GM18867 (cell line): ENCODE measurements around the gene EIF4E2.

ENCODE experiments used
- ATAC-seq: cut with Tn5 transposase; IDR thresholded peaks from one replicate; pipeline ENCODE4 v1.9.1; 2021; ENCODE audit warnings: mild to moderate bottlenecking, moderate library complexity; ENCODE audit not compliant: unreplicated experiment

The EIF4E2 gene

DNA sequence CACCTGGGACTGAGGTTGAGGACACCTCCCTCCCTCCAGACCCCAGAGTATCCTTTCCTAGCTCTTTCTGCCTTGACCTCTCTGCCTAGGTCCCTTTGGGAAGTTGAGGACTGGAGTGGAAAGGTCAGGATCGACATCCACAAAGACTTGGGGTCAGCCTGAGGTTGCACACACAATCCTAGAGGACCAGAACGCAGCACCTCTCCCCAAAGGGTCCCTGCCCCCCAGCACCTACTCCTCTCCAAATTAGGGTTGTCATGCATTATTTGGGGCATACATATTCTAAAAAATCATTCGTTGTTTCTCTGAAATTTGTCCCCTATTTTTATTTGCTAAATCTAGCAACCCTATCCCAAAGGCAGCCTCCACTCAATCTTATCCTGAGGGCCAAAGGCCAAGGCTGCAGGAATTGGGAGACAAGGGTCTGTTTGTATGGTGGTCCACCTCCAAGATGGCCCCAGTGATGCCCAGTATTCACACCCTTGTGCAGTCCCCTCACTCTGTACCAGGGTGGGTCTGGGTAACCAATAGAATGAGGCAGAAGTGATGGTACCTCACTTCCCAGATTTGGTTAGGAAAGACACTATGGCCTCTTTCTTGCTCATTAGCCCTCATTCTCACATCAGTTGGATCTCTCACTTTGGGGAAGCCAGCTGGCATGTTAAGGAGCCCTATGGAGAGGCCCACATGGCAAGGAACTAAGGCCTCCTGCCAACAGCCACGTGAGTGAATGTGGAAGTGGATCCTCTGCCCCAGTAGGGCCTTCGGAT is 14.5 kb upstream of the EIF4E2 start:
- ATAC-seq = no peak

DNA sequence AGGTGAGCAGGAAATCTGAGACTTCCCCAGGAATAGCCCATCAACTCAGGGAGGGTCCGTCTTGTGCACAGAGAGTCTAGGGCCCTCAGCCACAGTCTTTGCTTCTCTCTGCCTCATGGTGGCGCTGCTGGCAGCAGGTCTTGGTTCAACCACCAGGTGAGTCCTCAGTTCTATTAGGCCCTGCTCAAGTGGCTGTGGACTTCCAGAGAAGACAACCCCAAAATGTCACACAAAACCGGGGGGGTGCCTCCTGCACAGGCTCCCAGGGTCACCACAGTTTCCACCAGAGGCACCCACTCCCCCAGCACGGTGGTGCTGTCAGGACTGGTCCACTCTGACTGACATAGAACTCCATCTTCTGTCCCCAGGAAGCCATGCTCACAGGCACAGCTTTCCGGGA is 13.4 kb upstream of the EIF4E2 start:
- ATAC-seq = no peak

DNA sequence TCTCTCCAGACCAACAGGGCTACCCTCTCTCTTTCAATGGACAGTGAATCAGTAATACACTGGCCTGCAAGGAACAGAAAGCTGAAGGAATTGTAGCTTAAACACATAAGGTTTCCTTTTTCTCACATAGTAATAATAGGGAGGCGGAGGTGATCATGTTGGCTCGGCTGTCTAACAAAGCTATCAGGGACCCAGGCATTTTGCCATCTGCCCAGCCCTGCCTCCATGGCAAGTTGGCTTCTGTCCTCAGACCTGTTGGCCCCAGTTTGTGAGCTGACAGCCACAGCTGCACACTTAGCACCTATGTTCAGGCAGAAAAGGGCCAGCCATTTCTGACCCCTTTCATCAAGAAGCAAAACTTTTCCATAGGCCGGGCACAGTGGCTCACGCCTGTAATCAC is 13.0 kb upstream of the EIF4E2 start:
- ATAC-seq = no peak

DNA sequence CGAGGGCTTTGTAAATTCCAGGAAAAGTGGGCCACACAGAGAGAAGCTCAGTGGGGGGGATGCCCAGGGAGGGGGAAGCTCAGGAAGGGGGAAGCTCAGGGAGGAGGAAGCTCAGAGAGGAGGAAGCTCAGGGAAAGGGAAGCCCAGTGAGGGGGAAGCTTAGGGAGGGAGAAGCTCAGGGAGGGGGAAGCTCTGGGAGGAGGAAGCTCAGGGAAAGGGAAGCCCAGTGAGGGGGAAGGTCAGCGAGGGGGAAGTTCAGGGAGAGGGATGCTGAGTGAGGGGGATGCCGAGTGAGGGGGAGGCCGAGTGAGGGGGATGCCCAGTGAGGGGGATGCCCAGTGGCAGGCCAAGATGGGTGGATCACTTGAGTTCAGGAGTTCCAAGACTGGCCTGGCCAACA is 11.8 kb upstream of the EIF4E2 start:
- no peak for ATAC-seq

DNA sequence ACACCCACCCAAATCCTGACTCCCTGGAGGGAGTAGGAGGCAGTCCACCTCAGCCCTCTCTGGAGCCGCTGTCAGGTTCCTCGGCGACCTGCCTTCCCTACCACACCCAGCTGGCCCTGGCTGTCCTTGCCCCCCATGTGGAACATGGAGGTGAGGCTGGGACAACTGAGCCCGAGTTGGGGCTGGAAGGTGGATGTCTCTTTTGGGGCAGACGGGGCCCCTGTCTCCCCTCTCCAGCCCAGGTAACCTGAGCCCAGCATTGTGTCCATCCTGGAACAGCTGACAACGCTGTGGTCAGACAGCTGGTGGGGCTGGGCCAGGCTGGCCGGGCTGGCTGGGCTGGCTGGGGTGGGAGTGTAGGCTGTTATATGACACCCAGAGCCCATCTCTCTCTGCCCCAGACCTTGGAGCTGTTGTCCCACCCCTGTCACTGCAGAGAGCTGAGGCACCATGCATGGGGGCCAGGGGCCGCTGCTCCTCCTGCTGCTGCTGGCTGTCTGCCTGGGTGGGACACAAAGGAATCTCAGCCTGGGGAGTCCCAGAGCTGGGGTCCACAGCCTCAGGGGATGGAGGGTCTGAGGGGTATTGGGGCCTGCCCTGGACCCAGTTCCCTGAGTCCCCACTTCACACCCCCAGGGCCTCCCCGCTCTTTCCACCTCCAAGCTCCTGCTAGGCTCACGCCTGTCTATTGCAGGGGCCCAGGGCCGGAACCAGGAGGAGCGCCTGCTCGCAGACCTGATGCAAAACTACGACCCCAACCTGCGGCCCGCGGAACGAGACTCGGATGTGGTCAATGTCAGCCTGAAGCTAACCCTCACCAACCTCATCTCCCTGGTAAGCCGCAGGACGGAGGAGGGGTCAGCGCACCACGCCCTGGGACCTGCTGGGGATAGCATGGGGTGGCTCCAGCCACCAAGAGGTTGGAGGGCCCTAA is 10.9 kb upstream of the EIF4E2 start, which contains the start of gene CHRNG:
TSS of gene CHRNG (plus strand) at position 395 of the 934 bp plus-strand sequence. CDS start at position 451, 56 bp downstream.
- ATAC-seq = no peak

DNA sequence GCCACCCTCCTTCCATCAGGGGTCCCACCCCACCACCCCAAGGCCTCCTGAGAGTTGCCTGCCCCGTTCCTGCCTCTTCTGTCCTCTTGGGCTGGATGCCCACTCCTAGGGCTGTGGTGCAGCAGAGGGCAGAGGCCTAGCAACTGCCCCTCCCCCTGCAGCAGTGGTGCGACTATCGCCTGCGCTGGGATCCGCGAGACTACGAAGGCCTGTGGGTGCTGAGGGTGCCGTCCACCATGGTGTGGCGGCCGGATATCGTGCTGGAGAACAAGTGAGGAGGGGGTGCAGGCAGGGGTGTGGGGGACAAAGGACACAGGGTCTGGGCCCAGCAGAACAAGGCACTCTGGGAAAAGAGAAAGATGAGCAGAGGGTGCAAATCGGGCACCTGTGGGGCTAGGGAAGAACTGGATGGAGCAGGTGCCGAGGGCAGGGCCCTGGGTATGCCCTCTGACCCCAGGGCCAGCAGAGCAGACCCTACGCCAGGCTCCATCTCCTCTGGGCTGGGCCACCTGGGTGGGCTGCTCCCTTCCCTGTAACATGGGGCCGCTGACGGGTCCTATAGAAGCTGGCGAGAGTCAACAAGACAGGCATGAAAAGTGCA is 9.9 kb upstream of the EIF4E2 start:
- ATAC-seq = no peak

DNA sequence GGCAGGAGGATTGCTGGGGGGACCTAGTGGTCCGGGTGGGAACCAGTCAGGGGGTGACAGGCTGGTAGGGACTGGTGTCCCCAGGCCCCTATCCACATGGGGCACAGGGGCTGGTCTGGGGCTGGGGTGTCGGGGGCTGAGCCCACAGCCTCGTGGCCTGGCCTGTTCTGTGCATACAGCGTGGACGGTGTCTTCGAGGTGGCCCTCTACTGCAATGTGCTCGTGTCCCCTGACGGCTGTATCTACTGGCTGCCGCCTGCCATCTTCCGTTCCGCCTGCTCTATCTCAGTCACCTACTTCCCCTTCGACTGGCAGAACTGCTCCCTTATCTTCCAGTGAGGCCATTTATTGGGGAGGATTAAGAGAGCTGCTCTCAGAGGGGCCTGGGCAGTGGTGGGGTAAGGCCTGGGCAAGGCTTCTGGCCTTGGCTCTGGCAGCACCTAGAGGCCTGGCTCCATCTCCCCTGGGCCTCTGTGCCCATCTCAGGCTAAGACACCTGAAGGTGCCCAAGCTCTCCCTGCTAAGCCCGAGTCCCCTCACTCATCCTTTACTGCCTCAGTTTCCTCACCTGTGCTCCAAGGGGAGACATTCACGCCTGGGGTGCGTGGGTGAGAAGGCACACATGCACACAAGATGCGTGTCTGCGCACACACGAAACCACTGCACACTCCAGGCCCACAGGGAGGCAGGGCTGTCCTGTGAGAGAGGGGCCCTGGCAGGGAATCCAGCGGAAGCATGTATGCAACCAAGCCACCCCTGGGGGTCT is 9.1 kb upstream of the EIF4E2 start:
- ATAC-seq = no peak

DNA sequence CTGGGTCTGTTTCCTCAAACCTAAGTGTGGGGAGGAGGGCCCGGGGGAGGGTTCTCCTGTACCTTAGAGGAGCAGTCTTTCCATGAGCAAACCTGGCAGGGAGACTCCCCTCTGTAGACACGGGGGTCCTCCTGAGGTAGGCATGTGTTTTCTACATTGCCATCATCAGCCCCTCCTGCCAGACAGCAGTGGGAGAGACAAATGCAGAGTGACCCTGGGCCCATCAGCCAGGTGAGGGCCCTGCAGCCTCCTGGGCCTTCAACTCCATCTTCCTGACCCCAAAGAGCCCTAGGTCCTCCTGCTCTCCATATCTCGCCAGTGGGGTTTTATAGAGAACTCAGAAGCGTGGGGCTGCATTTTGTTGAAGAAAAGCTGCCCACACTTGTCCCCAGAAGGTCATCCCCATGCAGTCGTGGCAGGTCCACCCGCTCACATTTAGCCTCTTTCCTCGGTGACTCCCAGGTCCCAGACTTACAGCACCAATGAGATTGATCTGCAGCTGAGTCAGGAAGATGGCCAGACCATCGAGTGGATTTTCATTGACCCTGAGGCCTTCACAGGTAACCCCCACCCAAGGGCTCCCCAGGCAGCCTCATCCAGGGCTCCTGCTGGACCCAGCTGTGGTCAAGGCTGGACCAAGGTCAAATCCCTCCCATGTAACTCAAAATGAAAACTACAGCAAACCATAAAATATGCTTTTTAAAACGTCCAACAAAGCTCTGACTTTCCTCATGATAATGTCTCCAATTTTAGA is 8.4 kb upstream of the EIF4E2 start:
- ATAC-seq = no peak

DNA sequence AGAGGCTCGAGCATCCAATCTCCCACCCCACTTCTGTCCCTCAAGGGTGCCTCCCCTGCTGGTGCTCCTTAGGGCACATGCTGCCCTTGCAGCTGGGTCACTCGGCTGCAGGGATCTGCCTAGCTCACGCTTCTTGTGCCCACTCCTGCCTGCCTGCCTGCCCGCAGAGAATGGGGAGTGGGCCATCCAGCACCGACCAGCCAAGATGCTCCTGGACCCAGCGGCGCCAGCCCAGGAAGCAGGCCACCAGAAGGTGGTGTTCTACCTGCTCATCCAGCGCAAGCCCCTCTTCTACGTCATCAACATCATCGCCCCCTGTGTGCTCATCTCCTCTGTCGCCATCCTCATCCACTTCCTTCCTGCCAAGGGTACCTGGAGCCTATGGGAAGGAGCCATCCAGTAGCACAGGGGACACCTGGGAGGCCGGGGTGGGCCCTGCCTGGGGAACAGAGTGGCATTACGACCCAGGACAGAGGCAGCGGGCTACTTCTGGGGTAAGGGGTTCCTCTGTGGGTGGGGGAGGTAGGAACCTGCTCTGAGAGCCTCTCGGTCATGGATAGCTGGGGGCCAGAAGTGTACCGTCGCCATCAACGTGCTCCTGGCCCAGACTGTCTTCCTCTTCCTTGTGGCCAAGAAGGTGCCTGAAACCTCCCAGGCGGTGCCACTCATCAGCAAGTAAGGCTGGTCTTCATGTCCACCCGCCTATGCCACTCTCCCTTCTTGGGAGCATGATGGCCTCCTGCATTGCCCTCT is 7.6 kb upstream of the EIF4E2 start:
- ATAC-seq = no peak

DNA sequence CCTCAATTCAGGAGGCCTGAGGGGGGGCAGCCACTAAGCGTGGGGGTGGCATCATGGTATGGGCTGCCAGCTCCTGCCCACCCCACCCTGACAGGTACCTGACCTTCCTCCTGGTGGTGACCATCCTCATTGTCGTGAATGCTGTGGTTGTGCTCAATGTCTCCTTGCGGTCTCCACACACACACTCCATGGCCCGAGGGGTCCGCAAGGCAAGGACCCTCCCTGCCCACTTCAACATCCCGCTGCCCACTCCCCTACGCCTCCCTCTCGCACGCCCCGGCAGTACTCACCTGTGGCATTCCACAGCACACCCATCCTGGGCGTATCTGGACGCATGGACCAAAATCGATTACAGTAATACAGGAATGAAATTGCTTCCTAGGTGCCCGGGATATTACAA is 7.0 kb upstream of the EIF4E2 start:
- no peak for ATAC-seq

DNA sequence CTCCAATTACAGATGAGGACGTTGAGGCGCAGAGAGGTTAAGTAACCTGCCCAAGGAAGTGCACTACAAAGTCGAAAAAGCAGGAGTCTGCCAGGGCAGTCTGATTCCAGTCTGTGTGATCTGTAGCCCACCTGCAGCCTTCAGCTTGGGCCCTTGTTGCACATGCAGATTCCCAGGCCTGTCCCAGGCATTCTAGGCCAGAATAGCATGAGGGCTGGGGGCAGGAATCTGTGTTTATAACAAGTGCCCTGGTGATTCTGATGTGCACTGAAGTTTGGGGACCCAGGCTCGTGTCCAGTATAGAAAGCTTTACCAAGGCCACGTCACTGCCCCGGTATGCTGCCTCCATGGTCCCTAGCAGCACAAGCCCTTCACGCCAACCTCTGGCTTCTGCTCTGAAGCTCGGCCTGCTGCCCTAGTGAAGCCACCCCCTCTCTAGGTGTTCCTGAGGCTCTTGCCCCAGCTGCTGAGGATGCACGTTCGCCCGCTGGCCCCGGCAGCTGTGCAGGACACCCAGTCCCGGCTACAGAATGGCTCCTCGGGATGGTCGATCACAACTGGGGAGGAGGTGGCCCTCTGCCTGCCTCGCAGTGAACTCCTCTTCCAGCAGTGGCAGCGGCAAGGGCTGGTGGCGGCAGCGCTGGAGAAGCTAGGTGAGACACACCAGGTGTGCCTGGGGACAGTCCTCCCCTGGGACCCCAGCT is 6.4 kb upstream of the EIF4E2 start:
- ATAC-seq = no peak

DNA sequence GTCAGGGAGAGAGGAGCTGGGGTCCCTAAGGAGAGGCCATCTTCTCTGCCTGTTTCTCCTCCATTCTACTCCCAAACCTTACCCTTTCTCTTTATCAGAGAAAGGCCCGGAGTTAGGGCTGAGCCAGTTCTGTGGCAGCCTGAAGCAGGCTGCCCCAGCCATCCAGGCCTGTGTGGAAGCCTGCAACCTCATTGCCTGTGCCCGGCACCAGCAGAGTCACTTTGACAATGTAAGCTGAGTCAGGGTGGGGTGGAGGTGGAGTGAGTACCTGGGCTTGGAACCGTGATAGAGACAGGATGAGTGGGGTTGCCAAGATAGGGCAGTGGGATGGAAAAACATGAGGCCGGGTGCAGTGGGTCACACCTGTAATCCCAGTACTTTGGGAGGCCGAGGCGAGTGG is 5.8 kb upstream of the EIF4E2 start:
- ATAC-seq = no peak

DNA sequence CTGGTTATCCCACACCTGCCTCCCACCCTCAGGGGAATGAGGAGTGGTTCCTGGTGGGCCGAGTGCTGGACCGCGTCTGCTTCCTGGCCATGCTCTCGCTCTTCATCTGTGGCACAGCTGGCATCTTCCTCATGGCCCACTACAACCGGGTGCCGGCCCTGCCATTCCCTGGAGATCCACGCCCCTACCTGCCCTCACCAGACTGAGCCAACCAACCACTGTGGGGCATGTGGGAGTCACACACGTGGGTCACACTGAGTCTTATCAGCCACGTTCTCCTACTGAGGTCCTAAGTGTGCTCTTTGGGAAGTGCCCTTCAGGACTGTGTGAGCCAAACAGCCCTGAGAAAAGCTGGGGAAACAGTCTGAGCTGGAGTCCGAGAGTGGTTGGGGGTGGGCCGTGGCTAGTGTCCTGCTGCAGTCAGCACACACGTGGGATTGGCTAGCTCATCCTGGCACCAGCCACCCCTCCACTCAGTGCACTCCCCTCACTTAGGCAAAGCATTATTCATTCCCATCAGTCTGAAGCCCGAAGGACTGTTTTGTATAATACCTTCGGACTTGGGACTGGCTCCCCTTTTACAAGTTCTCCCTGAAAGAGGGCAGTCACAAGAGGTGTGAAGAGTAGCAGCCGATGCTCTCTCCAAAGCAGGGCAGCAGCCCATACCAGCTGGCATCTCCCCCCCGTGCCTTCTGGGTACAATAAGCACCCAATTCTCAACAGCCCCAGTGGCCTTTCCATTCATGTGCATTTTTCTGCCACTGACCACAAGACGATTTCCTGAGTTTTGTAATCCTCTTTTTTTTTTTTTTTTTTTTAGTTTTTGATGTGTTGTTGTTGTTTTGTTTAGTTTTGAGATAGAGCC is 4.7 kb upstream of the EIF4E2 start:
- no peak for ATAC-seq

DNA sequence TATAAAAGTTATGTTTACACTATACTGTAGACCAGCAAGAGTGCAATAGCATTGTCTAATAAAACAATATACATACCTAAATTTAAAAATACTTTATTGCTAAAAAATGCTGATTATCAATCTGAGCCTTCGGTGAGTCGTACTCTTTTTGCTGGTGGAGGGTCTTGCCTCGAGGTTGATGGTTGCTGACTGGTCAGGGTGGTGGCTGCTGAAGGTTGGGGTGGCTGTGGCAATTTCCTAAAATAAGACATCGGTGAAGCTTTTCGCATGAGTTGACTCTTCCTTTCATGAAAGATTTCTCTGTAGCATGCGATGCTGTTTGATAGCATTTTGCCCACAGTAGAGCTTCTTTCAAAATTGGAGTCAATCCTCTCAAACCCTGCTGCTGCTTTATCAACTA is 2.5 kb upstream of the EIF4E2 start:
- no peak for ATAC-seq

DNA sequence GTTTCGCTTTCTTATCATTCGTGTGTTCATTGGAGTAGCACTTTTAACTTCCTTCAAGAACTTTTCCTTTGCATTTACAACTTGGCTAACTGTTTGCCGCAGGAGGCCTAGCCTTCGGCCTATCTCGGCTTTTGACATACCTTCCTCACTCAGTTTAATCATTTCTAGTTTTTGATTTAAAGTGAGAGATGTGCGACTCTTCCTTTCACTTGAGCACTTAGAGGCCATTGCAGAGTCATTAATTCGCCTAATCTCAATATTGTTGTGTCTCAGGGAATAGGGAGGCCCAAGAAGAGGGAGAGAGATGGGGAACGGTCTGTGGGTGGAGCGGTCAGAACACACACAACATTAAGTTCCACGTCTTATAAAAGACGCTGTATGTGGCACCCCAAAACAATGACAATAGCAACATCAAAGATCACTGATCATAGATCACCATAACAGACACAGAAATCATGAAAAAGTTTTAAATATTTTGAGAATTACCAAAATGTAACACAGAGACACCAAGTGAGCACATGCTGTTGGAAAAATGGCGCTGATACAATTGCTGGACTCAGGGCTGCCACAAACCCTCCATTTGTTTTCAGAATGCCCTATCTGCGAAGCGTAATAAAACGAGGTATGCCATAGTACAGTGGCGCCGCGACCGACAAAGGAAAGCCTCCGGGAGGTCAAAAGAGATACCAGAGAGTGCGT is 685 bp upstream of the EIF4E2 start:
- no peak for ATAC-seq

DNA sequence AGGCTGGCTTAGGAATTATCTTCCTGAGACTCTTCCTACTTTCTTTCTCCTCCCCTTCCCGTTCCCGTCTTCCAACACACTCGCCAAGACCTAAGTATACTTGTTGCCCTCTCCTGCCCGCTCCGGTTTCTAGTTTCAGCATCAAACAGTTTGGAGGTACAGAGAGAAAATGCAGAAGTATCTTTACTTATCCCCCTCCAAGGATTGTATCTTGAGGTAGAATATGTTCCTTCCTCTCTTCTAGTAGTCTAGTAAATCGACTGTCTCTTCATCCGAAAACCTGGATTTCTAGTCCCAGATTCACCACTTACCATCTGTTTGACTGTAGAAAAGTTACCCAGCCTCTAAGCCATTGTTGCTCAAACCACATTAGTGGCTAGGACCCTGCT is 755 bp downstream of the EIF4E2 start:
- no peak for ATAC-seq

DNA sequence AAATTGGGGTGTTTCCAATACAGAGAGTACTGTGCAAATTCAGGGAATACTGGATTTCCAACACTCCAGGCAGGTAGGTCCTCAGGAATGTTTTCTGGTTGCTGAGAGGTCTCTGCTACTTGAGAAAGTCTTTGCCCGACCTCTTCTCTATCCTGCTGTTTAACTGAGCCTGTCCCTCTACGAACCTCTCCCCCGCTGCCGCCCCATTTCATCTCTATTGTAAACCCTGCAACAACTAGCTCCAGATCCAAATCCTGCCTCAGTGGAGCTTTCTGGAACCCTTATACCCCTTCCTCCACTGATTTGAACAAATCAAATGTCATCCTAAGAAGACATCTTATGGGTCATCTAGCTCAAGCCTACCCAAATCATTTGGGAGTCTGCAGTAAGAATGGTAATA is 1.3 kb downstream of the EIF4E2 start:
- ATAC-seq = no peak
